GOT3 (cell line): Measurements from ENCODE around the gene PCTP.

Experiments used
- DNase-seq: peaks from one replicate; lab custom pipeline; 2025; ENCODE audit warnings: mixed read lengths; lab: John Stamatoyannopoulos, UW

PCTP gene

GRCh38 chr17:55757659-55758058, 6.8 kb downstream of the PCTP start:
- DNase-seq: no peak

GRCh38 chr17:55758171-55758570, 7.3 kb downstream of the PCTP start:
- no peak for DNase-seq

- DNase-seq: no peak
These were observed 9.9 kb downstream of the PCTP start for GRCh38 chr17:55760643-55761355.

- DNase-seq: no peak
These were observed 11.4 kb downstream of the PCTP start for GRCh38 chr17:55762086-55762858.

- no peak for DNase-seq
These were observed 13.0 kb downstream of the PCTP start for GRCh38 chr17:55763856-55764255.

GRCh38 chr17:55764610-55765009, 13.8 kb downstream of the PCTP start:
- no peak for DNase-seq

- no peak for DNase-seq
These were observed 14.6 kb downstream of the PCTP start for GRCh38 chr17:55765472-55765871.

- no peak for DNase-seq
These were observed 18.2 kb downstream of the PCTP start for GRCh38 chr17:55768936-55769624.

GRCh38 chr17:55769625-55770000, 18.8 kb downstream of the PCTP start:
- DNase-seq: peak; percentile 14

GRCh38 chr17:55770196-55770870, 19.5 kb downstream of the PCTP start:
- DNase-seq: no peak

- no peak for DNase-seq
These were observed 21.2 kb downstream of the PCTP start for GRCh38 chr17:55772086-55772485.

GRCh38 chr17:55773671-55774070, 22.8 kb downstream of the PCTP start:
- DNase-seq: no peak

GRCh38 chr17:55774846-55775271, 24.0 kb downstream of the PCTP start:
- no peak for DNase-seq

GRCh38 chr17:55776271-55776670, 25.4 kb downstream of the PCTP start:
- DNase-seq: no peak

- no peak for DNase-seq
These were observed 26.7 kb downstream of the PCTP start for GRCh38 chr17:55777471-55777971.

GRCh38 chr17:55778389-55779118, 27.7 kb downstream of the PCTP start:
- DNase-seq: no peak

GRCh38 chr17:55783684-55784245, 32.9 kb downstream of the PCTP start:
- DNase-seq: no peak

- no peak for DNase-seq
These were observed 33.8 kb downstream of the PCTP start for GRCh38 chr17:55784666-55785065.

GRCh38 chr17:55785181-55785580, 34.3 kb downstream of the PCTP start:
- DNase-seq: no peak

- no peak for DNase-seq
These were observed 42.4 kb downstream of the PCTP start for GRCh38 chr17:55793272-55793671.
